ENCODE results near the gene NLRP12.
"Not testable (repeated sequence)": the region's sequence is repeated elsewhere in the genome, so short reads cannot be mapped to it uniquely, and the experiment has no call there.

The NLRP12 gene

GRCh38 chr19:53773999-53774398 is 50.1 kb downstream of the NLRP12 start:
- no peak for DNase-seq

- peak; percentile 25 for DNase-seq
Measured at GRCh38 chr19:53772943-53773342, 51.2 kb downstream of the NLRP12 start.

- DNase-seq = no peak
Measured at GRCh38 chr19:53771144-53771543, 53.0 kb downstream of the NLRP12 start.

GRCh38 chr19:53769696-53770309 is 54.3 kb downstream of the NLRP12 start:
- DNase-seq = not testable (repeated sequence)

- no peak for DNase-seq
Measured at GRCh38 chr19:53768401-53768800, 55.7 kb downstream of the NLRP12 start.

- not testable (repeated sequence) for DNase-seq
Measured at GRCh38 chr19:53758991-53759390, 65.1 kb downstream of the NLRP12 start.
